K562 (cell line): ENCODE results near the gene RPS10. TPM values are rescaled to one million over a fixed set of nuclear protein-coding genes. Genes with fewer than 3 reads are reported as not detected.

Source experiments
- ARHGAP35 ChIP-seq: fragments of 450-650 bp; IDR thresholded peaks from 2 replicates; pipeline ENCODE4 v1.6.1; 2018; ENCODE audit not compliant: partially characterized antibody
- DACH1 ChIP-seq: fragments of 450-650 bp; IDR thresholded peaks from 2 replicates; pipeline ENCODE4 v1.6.1; 2018; ENCODE audit not compliant: partially characterized antibody
- HIVEP1 ChIP-seq: fragments of 250-450 bp; sonication (Bioruptor Pico); IDR thresholded peaks from 2 replicates; pipeline ENCODE4 v1.4.0; 2020; ENCODE audit warnings: mild to moderate bottlenecking
- IRF9 ChIP-seq: fragments of 450-650 bp; IDR thresholded peaks from 2 replicates; pipeline ENCODE4 v1.6.1; 2016; ENCODE audit warnings: missing biosample characterization, missing genetic modification characterization
- KLF13 ChIP-seq: fragments of 450-650 bp; IDR thresholded peaks from 2 replicates; pipeline ENCODE4 v1.6.1; 2016; ENCODE audit warnings: missing genetic modification characterization, low read depth, mild to moderate bottlenecking, missing compliant biosample characterization, moderate library complexity, borderline replicate concordance
- SIX5 ChIP-seq, 2 experiments: IDR thresholded peaks; 2 replicates each; pipeline ENCODE4 v1.6.1; 2011; ENCODE audit warnings: low read length in 2 of 2, borderline replicate concordance in 1 of 2, low read depth in 1 of 2, mild to moderate bottlenecking in 1 of 2, moderate library complexity in 1 of 2; ENCODE audit not compliant: insufficient read depth in 1 of 2
- TOE1 ChIP-seq, 2 experiments: fragments of 450-650 bp in 1 of 2; sonication (generic) in 1 of 2; formaldehyde crosslinking in 1 of 2; IDR thresholded peaks; 2 replicates each; pipeline versions ENCODE4 v1.7.1 to v1.8.0; 2016 to 2022; ENCODE audit warnings: borderline replicate concordance in 2 of 2, mild to moderate bottlenecking in 2 of 2, antibody characterized with exemption in 1 of 2, inconsistent platforms in 1 of 2, low read depth in 1 of 2, missing genetic modification reagents in 1 of 2, moderate library complexity in 1 of 2
- ZBTB33 ChIP-seq: sonication (generic); formaldehyde crosslinking; IDR thresholded peaks from 2 replicates; pipeline ENCODE4 v1.8.1; 2023; ENCODE audit warnings: mild to moderate bottlenecking, missing genetic modification reagents
- ZNF23 ChIP-seq: fragments of 250-450 bp; sonication (Bioruptor Pico); IDR thresholded peaks from 2 replicates; pipeline ENCODE4 v1.4.0; 2020; ENCODE audit warnings: mild to moderate bottlenecking
- ZNF583 ChIP-seq: fragments of 250-450 bp; sonication (Bioruptor Pico); IDR thresholded peaks from 2 replicates; pipeline ENCODE4 v1.4.0; 2020
- ZNF79 ChIP-seq: fragments of 250-450 bp; sonication (Bioruptor Pico); IDR thresholded peaks from 2 replicates; pipeline ENCODE4 v1.4.0; 2020; ENCODE audit warnings: low read depth, mild to moderate bottlenecking, moderate library complexity
- polyA plus RNA-seq, 8 experiments: library from polyadenylated mRNA; depleted of rRNA in 4 of 8; stranded (reverse) in 5 of 8; unstranded in 3 of 8; fragments of >200 nt; fragmentation: Nextera tagmentation in 2 of 8; fragmentation: Illumina TruSeq in 1 of 8; extraction: Ambion mirVana in 2 of 8; extraction: Trizol in 1 of 8; gene quantifications; 2 replicates each; pipeline versions ENCODE4 v1.2.1 to v1.2.3, GENCODE V29; 2011 to 2014; ENCODE audit warnings: inconsistent platforms in 1 of 8, missing spikeins in 1 of 8
- total RNA-seq, 7 experiments: library from RNA; depleted of rRNA in 6 of 7; stranded (reverse); fragments of >200 nt in 6 of 7; fragmentation: Illumina TruSeq in 2 of 7; extraction: Trizol in 2 of 7; gene quantifications; 2 replicates each; pipeline versions ENCODE4 v1.2.1 to v1.2.3, GENCODE V29; 2011 to 2021; ENCODE audit warnings: low replicate concordance in 1 of 7
- TF ChIP-seq, protein P1 (sequence below): IDR thresholded peaks from 2 replicates; pipeline ENCODE4 v1.6.1; 2011; ENCODE audit not compliant: insufficient read length; ENCODE audit errors: extremely low read depth
- TF ChIP-seq, protein P2 (sequence below): fragments of 250-450 bp; sonication (Bioruptor Pico); IDR thresholded peaks from 2 replicates; pipeline ENCODE4 v1.8.0; 2021; ENCODE audit warnings: moderate library complexity, mild to moderate bottlenecking, inconsistent platforms

The RPS10 gene
- total and polyA plus RNA-seq, 9 of the 15 experiments (the other 6 are each of a cell fraction or from before 2014, with no cell fraction given) = 2,680 to 5,251 (median 3,876) TPM

GRCh38 chr6:34373511-34373910 is 52.4 kb downstream of the RPS10 start (continued):
- TF ChIP-seq ZBTB33 (CRISPR knock-in tag) (no peak), KLF13 (tag) (no peak), TOE1 (IDR thresholded peaks at IDR 0.05; ENCODE audit: borderline replicate concordance) (no peak), TOE1 (CRISPR knock-in tag; IDR thresholded peaks at IDR 0.05; ENCODE audit: borderline replicate concordance, low read depth) (no peak), ZNF79 (CRISPR knock-in tag) (no peak), SIX5 (IDR thresholded peaks at IDR 0.05; ENCODE audit: borderline replicate concordance in 1 of 2, insufficient read depth in 1 of 2, low read depth in 1 of 2, low read length in 2 of 2) (no peak), ARHGAP35 (no peak), HIVEP1 (CRISPR knock-in tag) (no peak), IRF9 (tag) (no peak), ZNF583 (CRISPR knock-in tag) (no peak), DACH1 (no peak), ZNF23 (no peak)
- TF ChIP-seq, protein P1, sequence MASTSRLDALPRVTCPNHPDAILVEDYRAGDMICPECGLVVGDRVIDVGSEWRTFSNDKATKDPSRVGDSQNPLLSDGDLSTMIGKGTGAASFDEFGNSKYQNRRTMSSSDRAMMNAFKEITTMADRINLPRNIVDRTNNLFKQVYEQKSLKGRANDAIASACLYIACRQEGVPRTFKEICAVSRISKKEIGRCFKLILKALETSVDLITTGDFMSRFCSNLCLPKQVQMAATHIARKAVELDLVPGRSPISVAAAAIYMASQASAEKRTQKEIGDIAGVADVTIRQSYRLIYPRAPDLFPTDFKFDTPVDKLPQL = no peak
- TF ChIP-seq, protein P2, sequence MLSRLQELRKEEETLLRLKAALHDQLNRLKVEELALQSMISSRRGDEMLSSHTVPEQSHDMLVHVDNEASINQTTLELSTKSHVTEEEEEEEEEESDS (CRISPR knock-in tag) = no peak
